Suppressor macrophage (primary cell): ENCODE results near the gene FOSL2.
A peak's percentile ranks its signal among the peaks of the same experiment; 100 is the strongest.

Experiments used
- DNase-seq, 4 experiments: peaks; one replicate each; pipeline ENCODE4 v3.0.0-alpha.2; 2020 to 2022

The FOSL2 gene

DNA sequence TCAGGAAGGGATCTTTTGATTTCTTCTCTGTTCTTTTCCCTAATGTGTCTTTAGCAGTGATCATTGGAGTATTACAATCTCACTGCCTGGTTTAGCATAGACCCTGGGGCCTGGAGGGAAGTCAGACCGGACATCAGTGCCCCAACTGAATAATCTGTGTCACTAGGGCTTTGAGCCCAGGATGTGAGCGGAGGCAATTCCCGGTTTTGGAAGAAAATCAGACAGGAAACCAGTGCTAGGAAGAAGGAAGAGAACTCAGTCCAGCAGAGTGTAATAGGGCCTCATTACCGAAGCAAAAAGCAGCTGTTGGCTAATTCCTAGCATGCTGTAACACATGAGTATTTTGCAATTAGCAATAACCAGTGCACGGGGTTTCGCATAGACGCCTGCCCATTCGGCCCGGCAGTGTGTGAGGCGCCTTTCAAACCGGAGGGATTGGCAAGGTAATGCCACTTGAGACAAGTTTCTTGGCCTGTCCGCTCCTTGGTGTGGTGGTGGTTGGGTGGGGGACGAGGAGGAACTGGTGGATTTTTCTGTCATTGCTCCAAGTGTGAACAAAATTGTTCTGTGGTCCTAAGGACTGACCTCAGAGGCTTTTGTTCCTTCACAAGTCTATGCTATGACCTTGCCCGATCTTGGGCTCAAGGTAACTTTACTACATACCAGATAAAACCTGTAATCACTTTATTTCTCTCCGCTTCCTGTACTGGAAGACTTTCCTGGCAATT lies 2.8 kb downstream of the FOSL2 start:
- DNase-seq: peak; percentile 83 to 91 (median 87)

DNA sequence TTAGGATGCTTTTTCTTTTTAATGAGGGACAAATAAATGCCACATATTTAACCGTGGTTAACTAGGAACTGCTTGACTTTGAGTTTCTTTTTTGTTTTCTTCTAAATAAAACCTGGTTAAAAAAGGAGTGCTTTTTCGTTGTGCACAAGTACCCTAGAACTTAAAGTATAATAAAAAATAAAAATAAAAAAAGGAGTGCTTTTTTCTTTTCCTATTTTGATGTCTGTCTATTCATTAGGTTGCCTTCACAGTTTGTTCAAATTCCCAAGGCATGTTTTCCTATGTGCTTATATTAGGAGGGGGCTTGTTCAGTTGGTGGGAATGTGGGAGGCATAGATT lies 4.4 kb downstream of the FOSL2 start:
- DNase-seq: no peak

DNA sequence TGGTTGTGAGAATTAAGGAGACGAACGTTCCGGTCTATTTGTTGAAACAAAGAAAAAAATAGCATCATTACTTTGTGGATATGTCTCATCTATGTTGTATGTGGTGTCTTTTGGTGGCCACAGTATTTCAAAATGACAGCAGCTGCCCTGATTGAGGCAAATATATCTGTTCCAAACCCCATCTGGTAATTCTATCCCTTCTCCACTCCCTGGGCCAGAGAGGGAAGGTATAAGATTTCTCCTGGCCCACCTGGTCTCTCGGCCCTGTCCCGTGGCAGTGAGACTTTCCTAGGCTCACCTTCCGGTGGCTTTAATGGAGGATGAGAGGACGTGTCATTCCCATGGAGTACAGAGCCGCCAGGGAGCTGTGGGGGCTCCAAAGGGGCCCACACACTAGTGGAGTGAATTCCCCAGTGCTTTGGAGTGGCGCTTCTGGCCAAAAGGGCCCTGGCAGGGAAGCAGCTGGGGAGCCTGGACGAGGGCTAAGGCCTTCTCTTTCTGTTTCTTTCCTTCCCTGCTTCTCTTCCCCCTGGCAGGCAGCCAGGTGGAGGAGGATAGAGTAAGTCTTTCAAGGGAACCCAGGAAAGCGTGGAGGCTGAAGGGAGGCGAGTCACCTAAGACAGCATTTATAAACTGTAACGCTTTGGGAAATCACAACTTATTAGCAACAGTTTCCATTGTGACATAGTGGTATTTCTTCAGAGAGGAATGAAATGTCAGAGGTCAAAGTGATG lies 5.6 kb downstream of the FOSL2 start:
- peak; percentile 59 to 74 (median 65) for DNase-seq

DNA sequence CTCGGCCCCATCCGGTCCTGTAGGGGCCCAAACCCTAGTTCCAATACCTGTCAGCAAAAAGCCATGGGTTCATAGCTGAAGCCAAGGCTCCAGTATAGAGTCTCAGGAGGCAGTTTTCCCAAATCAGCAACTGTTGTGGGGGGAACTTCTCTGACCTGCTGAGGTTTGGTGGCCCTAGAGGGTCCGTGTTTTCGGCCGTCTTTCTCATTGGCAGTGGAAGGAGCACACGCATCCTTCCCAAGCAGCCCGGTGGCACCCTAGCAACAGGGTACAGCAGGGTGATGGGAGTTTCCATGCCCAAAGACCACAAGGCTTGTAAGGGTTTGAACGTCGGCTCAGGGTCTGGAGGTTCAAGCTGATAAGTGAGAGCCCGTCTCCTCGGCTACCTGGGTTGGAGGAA lies 6.6 kb downstream of the FOSL2 start:
- peak in 2 of 4 experiments; percentile 10 to 13 for DNase-seq

DNA sequence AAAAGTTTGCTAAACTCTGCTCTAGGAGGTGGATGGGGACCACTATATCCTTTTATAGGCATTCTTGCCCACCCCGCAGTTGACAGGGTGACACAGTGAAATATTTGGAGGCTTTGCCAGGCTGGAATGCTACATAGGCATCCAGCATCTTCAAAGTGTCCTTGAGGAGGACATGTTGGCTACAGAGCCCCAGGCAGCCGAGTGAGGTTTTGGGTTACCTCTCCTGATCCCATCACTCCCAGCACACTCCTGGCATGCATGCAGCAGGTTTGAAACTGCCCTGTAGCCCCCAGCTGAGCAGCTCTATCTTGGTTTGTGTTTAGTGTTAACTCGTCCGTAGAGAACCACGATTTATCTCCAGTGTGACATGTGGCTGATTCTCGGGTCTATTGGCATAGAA lies 7.3 kb downstream of the FOSL2 start:
- peak in 2 of 4 experiments; percentile 1 for DNase-seq

DNA sequence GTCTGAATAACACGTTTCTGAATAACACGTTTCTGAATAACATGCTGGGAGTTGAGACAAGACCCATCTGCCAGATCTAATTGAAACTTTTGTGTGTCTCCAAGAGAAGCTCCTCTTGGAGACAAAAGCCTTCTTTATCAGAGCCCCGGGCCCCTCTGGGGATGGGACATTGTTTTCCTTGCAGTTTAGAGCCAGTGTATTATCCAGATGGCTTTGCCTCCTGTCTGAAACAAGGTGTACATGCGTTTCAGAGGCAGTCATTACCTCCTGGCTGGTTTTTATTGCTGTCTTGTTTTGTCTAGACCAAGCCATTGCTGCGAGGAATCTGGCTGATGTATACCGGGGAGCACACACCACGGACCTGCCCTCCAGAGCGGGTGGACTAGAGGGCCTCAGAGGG lies 7.8 kb downstream of the FOSL2 start:
- peak in 1 of 4 experiments; percentile 4 for DNase-seq

DNA sequence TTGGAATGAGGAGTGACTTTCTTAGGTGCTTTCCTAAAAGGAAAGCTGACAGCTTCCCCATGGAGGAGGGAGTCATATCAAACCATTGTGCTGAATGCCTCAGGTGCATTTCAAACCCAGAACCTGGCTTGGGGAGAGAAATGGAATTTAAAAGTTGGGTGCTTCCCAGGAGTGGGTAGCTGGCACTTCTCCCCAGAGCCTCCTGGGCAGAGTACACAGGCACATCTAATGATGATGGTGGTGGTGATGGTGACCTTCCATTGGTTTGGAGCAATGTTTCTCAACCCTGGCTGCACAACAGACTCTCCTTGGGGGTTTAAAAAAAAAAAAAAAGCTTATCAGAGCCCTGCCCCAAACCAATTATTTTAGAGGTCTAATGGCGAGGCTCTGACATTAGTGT lies 8.3 kb downstream of the FOSL2 start:
- peak in 2 of 4 experiments; percentile 1 to 6 for DNase-seq

DNA sequence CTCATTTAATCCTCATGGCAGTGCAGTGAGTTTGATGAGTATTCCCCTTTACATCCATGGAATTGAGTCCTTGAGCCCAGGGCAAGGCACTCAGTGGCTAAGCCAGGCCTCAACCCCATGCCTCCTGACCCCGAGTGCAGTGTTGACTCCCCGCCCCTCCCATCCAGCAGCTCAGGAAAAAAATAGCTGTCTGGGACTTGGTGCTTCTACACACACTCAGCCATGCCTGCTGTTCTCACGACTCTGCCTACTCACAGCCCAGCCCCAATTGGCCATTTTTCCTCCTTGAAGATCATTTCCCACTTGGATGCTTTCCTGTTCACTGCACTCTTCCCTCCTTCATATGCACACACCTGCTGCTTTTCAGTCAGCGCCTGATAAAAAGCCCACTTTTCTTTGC lies 8.8 kb downstream of the FOSL2 start:
- peak in 2 of 4 experiments; percentile 3 to 5 for DNase-seq

DNA sequence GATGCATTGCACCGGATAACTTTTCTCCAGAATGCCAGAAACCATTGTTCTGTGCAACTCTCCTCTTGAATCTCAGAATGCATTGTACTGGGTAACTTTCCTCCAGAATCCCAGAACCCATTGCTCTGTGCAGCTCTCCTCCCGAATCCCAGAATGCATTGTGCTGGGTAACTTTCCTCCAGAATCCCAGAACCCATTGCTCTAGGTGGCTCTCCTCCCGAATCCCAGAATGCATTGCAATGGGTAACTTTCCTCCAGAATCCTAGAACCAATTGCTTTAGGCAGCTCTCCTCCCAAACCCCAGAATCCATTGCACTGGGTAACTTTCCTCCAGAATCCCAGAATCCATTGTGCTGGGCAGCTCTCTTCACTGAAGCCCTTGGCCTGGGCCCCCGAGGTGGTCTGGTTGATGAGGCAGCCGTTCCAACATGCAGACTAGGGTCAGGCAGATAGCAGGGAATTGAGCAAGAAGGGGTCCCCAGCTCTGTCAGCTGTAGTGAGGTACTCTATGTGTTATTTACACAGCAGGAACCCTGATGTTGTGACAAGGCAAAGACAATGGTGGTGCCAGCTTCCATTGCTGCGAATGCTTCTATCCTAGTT lies 9.4 kb downstream of the FOSL2 start:
- DNase-seq: peak in 2 of 4 experiments; percentile 2 to 4

DNA sequence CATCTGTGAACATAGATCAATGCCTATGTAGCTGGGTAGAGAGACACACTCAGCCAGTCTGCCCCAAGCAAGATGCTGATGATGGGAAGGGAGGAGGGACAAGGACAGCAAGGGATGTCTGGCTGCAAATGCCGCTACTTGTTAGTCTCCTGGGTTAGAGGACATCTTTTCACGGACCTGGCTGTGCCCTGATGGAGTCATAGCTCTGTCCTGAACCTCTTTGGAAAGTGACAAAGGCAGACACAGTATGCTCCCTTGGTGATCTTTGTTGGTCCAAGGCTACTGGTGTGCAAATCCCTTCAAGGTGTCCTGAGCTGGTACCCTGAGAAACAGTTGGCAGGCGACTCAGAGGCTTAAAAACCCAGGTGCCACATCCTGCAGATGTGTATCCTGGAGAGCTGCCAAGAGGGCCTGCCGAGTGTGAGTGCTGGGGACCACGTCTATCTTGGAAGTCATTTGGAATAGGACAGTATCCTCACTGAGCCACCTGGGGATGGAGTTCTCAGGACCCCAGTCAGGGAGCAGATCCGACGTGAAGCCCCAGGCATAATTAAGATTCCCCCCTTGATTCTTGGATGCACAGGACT lies 10.8 kb downstream of the FOSL2 start:
- peak in 2 of 4 experiments; percentile 2 to 8 for DNase-seq

DNA sequence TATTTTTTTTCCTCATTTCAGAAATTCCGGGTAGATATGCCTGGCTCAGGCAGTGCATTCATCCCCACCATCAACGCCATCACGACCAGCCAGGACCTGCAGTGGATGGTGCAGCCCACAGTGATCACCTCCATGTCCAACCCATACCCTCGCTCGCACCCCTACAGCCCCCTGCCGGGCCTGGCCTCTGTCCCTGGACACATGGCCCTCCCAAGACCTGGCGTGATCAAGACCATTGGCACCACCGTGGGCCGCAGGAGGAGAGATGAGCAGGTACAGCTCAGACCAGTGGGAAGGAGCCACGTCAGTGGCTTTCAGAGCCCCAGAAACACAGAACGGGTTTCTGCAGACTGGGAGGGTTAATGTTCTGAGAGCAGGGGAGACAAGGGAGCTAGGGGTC lies 11.4 kb downstream of the FOSL2 start:
- no peak for DNase-seq

DNA sequence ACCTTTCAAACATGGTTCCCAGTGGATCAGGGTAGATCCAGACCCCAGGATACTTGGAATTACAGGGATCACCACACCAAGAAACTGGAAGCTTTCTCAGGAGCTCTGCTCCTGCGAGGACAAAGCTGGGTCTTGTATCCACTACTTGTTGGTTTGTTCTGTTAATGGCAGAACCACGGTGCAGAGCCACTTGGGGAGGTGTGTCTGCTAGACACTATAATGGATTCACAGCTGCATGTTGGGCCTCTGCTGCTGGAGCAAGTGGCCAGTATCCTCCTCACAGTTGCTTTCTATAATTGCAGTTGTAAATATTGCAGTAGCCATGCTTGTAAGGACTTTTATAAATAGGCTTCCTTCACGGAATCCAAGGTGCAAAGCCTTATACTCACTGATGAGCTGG lies 12.9 kb downstream of the FOSL2 start:
- peak in 2 of 4 experiments; percentile 2 for DNase-seq

DNA sequence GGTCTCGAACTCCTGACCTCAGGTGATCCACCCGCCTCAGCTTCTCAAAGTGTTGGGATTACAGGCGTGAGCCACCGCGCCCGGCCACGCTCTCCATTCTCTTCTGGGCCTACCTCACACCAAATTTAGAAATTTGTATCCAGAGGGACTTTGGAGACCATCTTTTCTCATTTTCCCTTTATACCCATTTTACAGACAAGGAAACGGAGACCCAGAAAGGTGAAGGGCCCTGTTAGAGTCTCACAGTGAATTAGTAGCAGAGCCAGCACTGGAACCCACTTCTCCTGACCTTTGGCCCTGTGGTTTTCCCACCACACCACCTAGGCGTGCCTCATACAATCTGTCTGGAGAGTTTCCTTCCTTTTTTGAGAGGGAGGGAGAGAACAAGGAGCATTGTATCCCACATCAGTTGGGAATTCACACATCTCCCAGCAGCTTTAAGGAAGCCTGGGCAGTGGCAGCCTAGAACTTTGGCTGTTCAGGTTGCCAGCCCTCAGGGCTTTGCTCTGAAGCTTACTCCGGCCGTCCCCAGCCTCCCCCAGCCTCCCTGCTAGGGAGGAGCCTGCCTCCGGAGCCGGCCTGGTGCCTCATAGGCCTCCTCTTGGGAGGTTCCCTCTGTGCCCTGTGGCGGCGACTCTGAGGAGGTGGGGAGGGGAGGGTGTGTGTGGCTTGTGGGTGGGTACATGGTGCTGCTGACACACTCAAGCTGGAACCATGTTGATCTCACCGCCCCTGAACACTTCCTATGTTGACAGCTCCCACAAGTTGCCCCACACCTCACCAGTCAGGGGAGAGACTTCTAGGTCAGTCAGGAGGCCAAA lies 13.8 kb downstream of the FOSL2 start:
- peak; percentile 90 to 94 (median 93) for DNase-seq

DNA sequence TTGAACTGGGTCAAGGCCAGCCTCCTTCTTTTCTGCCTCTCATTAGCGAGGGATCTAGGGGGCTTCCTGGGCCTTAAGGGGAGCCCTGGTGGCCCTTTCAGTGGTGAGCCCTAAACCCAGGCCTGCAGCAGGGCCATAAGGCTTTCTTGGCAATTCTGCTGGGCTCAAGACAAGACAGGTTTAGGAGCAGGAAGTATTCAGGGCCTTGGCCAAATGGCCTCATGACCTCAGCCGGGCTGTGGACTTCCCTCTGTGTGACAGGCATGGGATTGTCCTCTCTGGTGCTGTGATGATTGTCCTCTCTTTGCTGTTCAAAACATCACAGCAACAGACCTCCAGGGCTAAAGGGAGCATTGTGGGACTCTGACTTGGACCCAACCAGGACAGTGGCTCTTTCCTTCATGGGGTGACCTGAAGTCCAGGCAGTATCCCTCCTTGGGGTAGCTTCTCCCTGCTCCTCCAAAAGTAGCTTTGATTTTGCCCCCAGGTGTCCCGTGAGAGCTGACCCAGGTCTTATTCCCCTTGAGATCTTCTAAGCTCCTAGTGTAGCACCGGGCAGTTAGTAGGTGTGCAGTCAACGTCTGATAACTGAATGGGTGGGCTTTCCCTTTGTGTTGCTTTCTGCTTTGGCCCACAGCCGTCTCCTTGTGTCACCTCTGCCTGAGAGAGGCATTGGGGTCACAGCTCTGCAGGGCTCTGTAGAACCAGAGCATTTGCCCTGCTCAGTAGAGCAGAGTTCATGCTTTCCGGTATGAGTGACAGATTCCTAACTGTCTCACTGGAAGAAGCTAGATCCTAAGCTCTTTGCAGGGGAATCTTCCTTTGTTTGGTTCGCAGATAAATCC lies 14.7 kb downstream of the FOSL2 start:
- DNase-seq: peak; percentile 78 to 84 (median 81)

DNA sequence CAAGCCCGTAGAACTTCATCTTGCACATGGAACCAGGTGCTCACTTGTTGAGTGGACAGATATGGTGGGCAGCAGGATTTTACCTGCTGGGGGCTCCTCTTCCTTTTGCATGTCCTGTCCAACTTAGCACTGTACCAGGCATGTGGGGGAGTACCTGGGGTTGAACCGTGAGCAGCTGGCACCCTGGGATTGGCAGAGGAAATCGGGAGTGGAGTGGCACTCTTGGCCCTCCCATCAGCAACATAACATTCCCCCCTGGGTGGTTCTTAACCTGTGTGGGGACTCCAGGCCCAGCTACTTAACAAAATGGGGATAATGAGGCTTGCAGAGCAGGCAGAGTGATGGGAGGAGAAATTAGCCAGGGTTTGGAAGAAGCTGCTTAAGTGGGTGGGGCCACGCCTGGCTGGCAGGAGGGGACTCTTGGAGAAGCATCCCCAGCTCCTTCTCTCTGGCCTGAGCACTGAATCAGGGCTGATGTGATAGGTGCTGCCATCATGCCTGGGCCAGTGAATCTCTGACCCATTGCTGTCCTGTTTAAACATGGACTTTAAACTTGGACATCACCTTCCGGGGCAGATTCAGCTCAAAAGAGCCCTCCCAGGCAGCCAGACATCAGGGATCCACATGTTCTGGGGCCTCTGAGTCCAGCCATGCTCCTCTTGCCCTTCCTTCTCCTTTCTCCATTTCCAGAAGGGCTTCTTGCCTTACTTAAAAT lies 15.5 kb downstream of the FOSL2 start:
- DNase-seq: no peak

DNA sequence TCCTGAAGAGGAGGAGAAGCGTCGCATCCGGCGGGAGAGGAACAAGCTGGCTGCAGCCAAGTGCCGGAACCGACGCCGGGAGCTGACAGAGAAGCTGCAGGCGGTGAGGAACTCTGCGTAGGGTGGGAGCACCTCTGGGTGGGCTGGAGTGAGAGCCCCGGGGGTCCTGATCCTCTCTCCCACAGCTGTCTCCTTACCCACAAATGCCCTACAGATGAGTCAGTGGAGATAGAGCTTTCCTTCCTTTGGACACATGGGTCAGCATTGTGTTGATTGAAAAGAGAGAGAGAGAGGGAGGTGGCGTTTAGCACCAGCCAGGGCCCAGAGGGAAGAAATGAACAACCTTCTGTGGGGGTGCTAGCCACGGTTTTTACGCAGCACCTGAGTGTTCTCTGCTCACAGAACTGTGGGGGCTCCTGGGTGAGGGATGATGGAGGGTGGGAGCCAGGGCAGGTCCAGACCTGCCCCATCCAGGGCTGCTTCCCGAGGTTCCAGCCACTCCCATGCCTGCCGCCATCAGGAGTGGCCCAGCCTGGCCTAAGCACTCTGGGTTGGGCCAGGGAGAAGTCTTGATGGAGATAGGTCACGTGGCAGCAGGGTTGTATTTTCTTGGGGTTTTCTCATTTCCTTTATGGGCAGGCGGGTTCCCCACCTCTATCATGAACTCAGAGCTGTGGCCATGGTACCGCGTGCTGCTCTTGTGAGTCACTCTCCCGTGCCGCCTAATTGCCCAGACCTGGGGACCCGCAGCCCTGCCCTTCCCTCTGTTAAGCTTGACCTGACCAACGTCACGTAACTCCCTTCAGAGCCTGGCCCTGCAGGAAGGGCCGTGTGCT lies 16.3 kb downstream of the FOSL2 start:
- DNase-seq: peak; percentile 84 to 92 (median 86)

DNA sequence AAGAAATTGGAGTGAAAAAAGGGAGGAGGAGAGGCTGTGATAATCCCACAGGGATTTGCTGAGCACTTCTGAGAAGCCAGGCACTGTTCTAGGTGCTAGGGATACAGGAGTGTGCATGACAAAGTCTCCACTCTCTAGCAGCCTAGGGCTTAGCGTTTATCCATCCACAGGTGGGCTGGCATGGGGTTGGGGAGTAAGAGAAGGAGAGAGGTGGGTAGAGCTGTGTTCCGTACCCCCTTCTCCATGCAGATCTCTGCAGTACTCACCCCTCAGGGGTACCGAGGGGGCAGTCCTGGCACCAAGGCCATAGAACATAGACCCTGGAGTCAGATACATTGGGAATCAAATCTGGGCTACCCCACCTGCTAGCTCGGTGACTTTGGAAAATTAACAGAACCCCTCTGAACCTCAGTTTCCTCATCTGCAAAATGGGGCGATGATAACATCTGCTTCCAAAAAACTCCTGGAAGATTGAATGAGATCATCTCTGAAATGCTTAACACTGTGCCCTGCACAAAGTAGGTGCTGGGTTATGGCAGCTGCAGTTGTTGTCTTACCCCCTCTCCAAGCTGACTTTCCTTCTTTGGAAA lies 18.6 kb downstream of the FOSL2 start:
- DNase-seq: peak in 1 of 4 experiments; percentile 1

DNA sequence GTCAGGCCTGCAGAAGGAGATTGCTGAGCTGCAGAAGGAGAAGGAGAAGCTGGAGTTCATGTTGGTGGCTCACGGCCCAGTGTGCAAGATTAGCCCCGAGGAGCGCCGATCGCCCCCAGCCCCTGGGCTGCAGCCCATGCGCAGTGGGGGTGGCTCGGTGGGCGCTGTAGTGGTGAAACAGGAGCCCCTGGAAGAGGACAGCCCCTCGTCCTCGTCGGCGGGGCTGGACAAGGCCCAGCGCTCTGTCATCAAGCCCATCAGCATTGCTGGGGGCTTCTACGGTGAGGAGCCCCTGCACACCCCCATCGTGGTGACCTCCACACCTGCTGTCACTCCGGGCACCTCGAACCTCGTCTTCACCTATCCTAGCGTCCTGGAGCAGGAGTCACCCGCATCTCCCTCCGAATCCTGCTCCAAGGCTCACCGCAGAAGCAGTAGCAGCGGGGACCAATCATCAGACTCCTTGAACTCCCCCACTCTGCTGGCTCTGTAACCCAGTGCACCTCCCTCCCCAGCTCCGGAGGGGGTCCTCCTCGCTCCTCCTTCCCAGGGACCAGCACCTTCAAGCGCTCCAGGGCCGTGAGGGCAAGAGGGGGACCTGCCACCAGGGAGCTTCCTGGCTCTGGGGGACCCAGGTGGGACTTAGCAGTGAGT lies 19.4 kb downstream of the FOSL2 start:
- no peak for DNase-seq

DNA sequence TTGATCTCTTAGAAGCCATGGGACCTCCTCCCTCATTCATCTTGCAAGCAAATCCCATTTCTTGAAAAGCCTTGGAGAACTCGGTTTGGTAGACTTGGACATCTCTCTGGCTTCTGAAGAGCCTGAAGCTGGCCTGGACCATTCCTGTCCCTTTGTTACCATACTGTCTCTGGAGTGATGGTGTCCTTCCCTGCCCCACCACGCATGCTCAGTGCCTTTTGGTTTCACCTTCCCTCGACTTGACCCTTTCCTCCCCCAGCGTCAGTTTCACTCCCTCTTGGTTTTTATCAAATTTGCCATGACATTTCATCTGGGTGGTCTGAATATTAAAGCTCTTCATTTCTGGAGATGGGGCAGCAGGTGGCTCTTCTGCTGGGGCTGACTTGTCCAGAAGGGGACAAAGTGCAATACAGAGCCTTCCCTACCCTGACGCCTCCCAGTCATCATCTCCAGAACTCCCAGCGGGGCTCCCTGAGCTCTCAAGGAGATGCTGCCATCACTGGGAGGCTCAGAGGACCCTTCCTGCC lies 20.0 kb downstream of the FOSL2 start:
- peak in 1 of 4 experiments; percentile 1 for DNase-seq
